Measurements from ENCODE around the gene LRRC19. TPM values are rescaled to one million over a fixed set of nuclear protein-coding genes. Genes with fewer than 3 reads are reported as not detected.

LRRC19 gene
- total RNA-seq, 2 donors from 2014 or later = not detected

- no peaks in the 10 kb centered on the region for H3K27me3 Mint-ChIP-seq
- no peak overlapping the region for H3K4me3 Mint-ChIP-seq
- H3K9me3 ChIP-seq (ENCODE audit: control insufficient read depth, low read length, poor library complexity, severe bottlenecking) = no peaks in the 10 kb centered on the region
- H3K4me1 Mint-ChIP-seq = no peaks in the 10 kb centered on the region
- DNase-seq (no peak), ATAC-seq (no peak)
- H3K36me3 Mint-ChIP-seq (ENCODE audit: low read depth) = peaks cover 3% of the 10 kb centered on the region
- no peak overlapping the region for H3K27ac Mint-ChIP-seq
These were observed 1.9 kb downstream of the LRRC19 start for GRCh38 chr9:27003426-27004077.

GRCh38 chr9:26995810-26996209, 9.7 kb downstream of the LRRC19 start:
- Mint-ChIP-seq H3K4me3 (no peak overlapping the region), H3K27ac (no peak overlapping the region), H3K36me3 (ENCODE audit: low read depth) (peaks cover 2% of the 10 kb centered on the region), H3K4me1 (no peaks in the 10 kb centered on the region), H3K27me3 (no peaks in the 10 kb centered on the region)
- H3K9me3 ChIP-seq (ENCODE audit: control insufficient read depth, low read length, poor library complexity, severe bottlenecking) = no peaks in the 10 kb centered on the region
- ATAC-seq = no peak
- no peak for DNase-seq

GRCh38 chr9:26983340-26983739, 22.1 kb downstream of the LRRC19 start:
- Mint-ChIP-seq H3K36me3 (ENCODE audit: low read depth) (peaks cover 9% of the 10 kb centered on the region), H3K4me3 (no peak overlapping the region), H3K4me1 (no peaks in the 10 kb centered on the region), H3K27ac (peak overlapping the region; percentile 59), H3K27me3 (no peaks in the 10 kb centered on the region)
- no peaks in the 10 kb centered on the region for H3K9me3 ChIP-seq (ENCODE audit: control insufficient read depth, low read length, poor library complexity, severe bottlenecking)
- ATAC-seq (no peak), DNase-seq (no peak)

GRCh38 chr9:26975728-26976707, 29.5 kb downstream of the LRRC19 start:
- no peak overlapping the region for H3K27ac Mint-ChIP-seq
- ATAC-seq = no peak
- H3K4me1 Mint-ChIP-seq = peaks cover 2% of the 10 kb centered on the region
- DNase-seq = no peak
- peak overlapping the region; percentile 57 for H3K4me3 Mint-ChIP-seq
- no peaks in the 10 kb centered on the region for H3K9me3 ChIP-seq (ENCODE audit: control insufficient read depth, low read length, poor library complexity, severe bottlenecking)
- no peaks in the 10 kb centered on the region for H3K36me3 Mint-ChIP-seq (ENCODE audit: low read depth)
- no peaks in the 10 kb centered on the region for H3K27me3 Mint-ChIP-seq

GRCh38 chr9:26974927-26975326, 30.5 kb downstream of the LRRC19 start:
- Mint-ChIP-seq H3K4me1 (peaks cover 2% of the 10 kb centered on the region), H3K27me3 (no peaks in the 10 kb centered on the region), H3K27ac (no peak overlapping the region), H3K4me3 (no peak overlapping the region), H3K36me3 (ENCODE audit: low read depth) (no peaks in the 10 kb centered on the region)
- DNase-seq (no peak), ATAC-seq (no peak)
- H3K9me3 ChIP-seq (ENCODE audit: control insufficient read depth, low read length, poor library complexity, severe bottlenecking) = no peaks in the 10 kb centered on the region

- Mint-ChIP-seq H3K27me3 (no peaks in the 10 kb centered on the region), H3K4me1 (peaks cover 2% of the 10 kb centered on the region), H3K4me3 (no peak overlapping the region), H3K36me3 (ENCODE audit: low read depth) (no peaks in the 10 kb centered on the region), H3K27ac (no peak overlapping the region)
- H3K9me3 ChIP-seq (ENCODE audit: control insufficient read depth, low read length, poor library complexity, severe bottlenecking) = no peaks in the 10 kb centered on the region
- ATAC-seq (no peak), DNase-seq (no peak)
These were observed 31.5 kb downstream of the LRRC19 start for GRCh38 chr9:26973989-26974388.

- DNase-seq = no peak
These were observed 33.8 kb downstream of the LRRC19 start for GRCh38 chr9:26971721-26972120.

GRCh38 chr9:26956860-26957233, 48.6 kb downstream of the LRRC19 start:
- ATAC-seq = no peak
- peak overlapping the region; percentile 88 for H3K4me3 Mint-ChIP-seq
- no peaks in the 10 kb centered on the region for H3K9me3 ChIP-seq (ENCODE audit: control insufficient read depth, low read length, poor library complexity, severe bottlenecking)
- peaks cover 3% of the 10 kb centered on the region for H3K36me3 Mint-ChIP-seq (ENCODE audit: low read depth)
- H3K4me1 Mint-ChIP-seq = peaks cover 23% of the 10 kb centered on the region
- H3K27me3 Mint-ChIP-seq = no peaks in the 10 kb centered on the region
- H3K27ac Mint-ChIP-seq = peak overlapping the region; percentile 96
- DNase-seq = no peak

More at GRCh38 chr9:26971721-26972120, 33.8 kb downstream of the LRRC19 start:
- Mint-ChIP-seq H3K4me1 (peaks cover 2% of the 10 kb centered on the region), H3K36me3 (ENCODE audit: low read depth) (no peaks in the 10 kb centered on the region), H3K4me3 (no peak overlapping the region), H3K27me3 (no peaks in the 10 kb centered on the region), H3K27ac (no peak overlapping the region)
- no peaks in the 10 kb centered on the region for H3K9me3 ChIP-seq (ENCODE audit: control insufficient read depth, low read length, poor library complexity, severe bottlenecking)
- ATAC-seq = no peak

- peak within 1 kb of the TSS; percentile 88 for H3K4me3 Mint-ChIP-seq
- H3K36me3 Mint-ChIP-seq (ENCODE audit: low read depth) = no peaks in the 10 kb centered on the region
- ATAC-seq = peak; percentile 100
- peak within 1 kb of the TSS; percentile 96 for H3K27ac Mint-ChIP-seq
- H3K9me3 ChIP-seq (ENCODE audit: control insufficient read depth, low read length, poor library complexity, severe bottlenecking) = no peaks in the 10 kb centered on the region
- DNase-seq = peak; percentile 84 to 92 (median 87)
- H3K4me1 Mint-ChIP-seq = peaks cover 19% of the 10 kb centered on the region
- H3K27me3 Mint-ChIP-seq = no peaks in the 10 kb centered on the region
These were observed 49.3 kb downstream of the LRRC19 start, which contains the start of gene IFT74 for GRCh38 chr9:26955921-26956859. Gene IFT74, plus strand, starts transcription at chr9:26956412. Its CDS starts 5,556 bp downstream, at chr9:26961968.

GRCh38 chr9:26955222-26955903, 50.1 kb downstream of the LRRC19 start:
- no peaks in the 10 kb centered on the region for H3K9me3 ChIP-seq (ENCODE audit: control insufficient read depth, low read length, poor library complexity, severe bottlenecking)
- H3K27ac Mint-ChIP-seq = peak overlapping the region; percentile 96
- ATAC-seq (no peak), DNase-seq (no peak)
- peaks cover 19% of the 10 kb centered on the region for H3K4me1 Mint-ChIP-seq
- no peaks in the 10 kb centered on the region for H3K27me3 Mint-ChIP-seq
- no peaks in the 10 kb centered on the region for H3K36me3 Mint-ChIP-seq (ENCODE audit: low read depth)
- peak overlapping the region; percentile 88 for H3K4me3 Mint-ChIP-seq

- Mint-ChIP-seq H3K27me3 (peaks cover 5% of the 10 kb centered on the region), H3K4me1 (peaks cover 19% of the 10 kb centered on the region), H3K4me3 (peak overlapping the region; percentile 71), H3K36me3 (ENCODE audit: low read depth) (no peaks in the 10 kb centered on the region), H3K27ac (peak overlapping the region; percentile 59)
- DNase-seq = no peak
- ATAC-seq = no peak
- no peaks in the 10 kb centered on the region for H3K9me3 ChIP-seq (ENCODE audit: control insufficient read depth, low read length, poor library complexity, severe bottlenecking)
These were observed 51.4 kb downstream of the LRRC19 start for GRCh38 chr9:26954050-26954508.

GRCh38 chr9:26951794-26952193, 53.7 kb downstream of the LRRC19 start:
- H3K4me3 Mint-ChIP-seq = no peak overlapping the region
- H3K4me1 Mint-ChIP-seq = peaks cover 19% of the 10 kb centered on the region
- peaks cover 11% of the 10 kb centered on the region for H3K27me3 Mint-ChIP-seq
- DNase-seq (no peak), ATAC-seq (no peak)
- no peak overlapping the region for H3K27ac Mint-ChIP-seq
- H3K36me3 Mint-ChIP-seq (ENCODE audit: low read depth) = no peaks in the 10 kb centered on the region
- H3K9me3 ChIP-seq (ENCODE audit: control insufficient read depth, low read length, poor library complexity, severe bottlenecking) = no peaks in the 10 kb centered on the region
